ENCODE data around the gene CASP10. TPM values are rescaled to one million over a fixed set of nuclear protein-coding genes. Genes with fewer than 3 reads are reported as not detected.
A peak's percentile ranks its signal among the peaks of the same experiment; 100 is the strongest.

The CASP10 gene
- total and polyA plus RNA-seq, 2 of the 13 experiments (the other 11 are each of a cell fraction or from before 2014, with no cell fraction given), result 22.2 to 23.8 TPM

DNA sequence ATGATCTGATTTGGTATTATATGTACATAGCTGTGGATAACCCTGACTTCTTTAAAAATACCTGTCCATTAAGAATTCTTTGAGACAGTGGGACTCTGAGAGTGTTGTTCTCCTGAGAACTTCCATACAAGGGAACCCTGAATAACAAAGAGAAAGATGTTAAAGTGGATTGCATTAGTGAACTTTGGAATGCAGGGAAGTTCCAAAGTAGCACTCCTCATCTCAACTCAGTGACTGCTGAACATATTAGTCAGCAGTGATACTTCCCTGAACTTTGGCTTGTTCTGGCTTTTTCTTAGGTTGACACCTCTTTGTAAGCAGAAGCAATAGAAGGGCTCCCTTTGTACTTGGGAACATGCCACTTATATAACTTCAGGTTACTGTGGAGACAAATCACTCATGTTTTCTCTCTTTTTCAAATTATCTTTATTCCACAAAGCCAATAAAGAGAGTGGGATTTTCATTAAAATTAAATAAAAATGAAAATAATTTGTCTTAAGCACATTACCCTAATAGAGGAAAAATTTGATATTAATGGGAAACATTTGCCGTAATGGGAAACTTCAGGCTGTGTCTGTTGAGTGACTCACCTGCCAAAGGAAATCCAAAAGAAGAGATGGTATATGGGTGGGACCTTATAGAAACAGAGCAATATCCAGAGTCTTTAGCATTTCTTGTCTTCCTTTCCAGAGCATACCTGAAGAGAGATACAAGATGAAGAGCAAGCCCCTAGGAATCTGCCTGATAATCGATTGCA is 33.7 kb upstream of the CASP10 start (continued):
- TF ChIP-seq, protein P1, sequence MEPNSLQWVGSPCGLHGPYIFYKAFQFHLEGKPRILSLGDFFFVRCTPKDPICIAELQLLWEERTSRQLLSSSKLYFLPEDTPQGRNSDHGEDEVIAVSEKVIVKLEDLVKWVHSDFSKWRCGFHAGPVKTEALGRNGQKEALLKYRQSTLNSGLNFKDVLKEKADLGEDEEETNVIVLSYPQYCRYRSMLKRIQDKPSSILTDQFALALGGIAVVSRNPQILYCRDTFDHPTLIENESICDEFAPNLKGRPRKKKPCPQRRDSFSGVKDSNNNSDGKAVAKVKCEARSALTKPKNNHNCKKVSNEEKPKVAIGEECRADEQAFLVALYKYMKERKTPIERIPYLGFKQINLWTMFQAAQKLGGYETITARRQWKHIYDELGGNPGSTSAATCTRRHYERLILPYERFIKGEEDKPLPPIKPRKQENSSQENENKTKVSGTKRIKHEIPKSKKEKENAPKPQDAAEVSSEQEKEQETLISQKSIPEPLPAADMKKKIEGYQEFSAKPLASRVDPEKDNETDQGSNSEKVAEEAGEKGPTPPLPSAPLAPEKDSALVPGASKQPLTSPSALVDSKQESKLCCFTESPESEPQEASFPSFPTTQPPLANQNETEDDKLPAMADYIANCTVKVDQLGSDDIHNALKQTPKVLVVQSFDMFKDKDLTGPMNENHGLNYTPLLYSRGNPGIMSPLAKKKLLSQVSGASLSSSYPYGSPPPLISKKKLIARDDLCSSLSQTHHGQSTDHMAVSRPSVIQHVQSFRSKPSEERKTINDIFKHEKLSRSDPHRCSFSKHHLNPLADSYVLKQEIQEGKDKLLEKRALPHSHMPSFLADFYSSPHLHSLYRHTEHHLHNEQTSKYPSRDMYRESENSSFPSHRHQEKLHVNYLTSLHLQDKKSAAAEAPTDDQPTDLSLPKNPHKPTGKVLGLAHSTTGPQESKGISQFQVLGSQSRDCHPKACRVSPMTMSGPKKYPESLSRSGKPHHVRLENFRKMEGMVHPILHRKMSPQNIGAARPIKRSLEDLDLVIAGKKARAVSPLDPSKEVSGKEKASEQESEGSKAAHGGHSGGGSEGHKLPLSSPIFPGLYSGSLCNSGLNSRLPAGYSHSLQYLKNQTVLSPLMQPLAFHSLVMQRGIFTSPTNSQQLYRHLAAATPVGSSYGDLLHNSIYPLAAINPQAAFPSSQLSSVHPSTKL (CRISPR knock-in tag; IDR thresholded peaks at IDR 0.05), result peak; percentile 98
- TF ChIP-seq ZNF792 (CRISPR knock-in tag; IDR thresholded peaks at IDR 0.05), result 0 out of 2 replicates have a peak, but pooled peaks have one; percentile 27
- no peak for TF ChIP-seq POLR2AphosphoS5 (IDR thresholded peaks at IDR 0.05; ENCODE audit: low read depth, low read length)
- TF ChIP-seq NR3C1 (CRISPR knock-in tag; IDR thresholded peaks at IDR 0.05), result no peak
- TF ChIP-seq ZNF20 (CRISPR knock-in tag; IDR thresholded peaks at IDR 0.05), result no peak
- peak; percentile 74; the same call in 1 of the 2 replicates for TF ChIP-seq KDM6A (CRISPR knock-in tag; IDR thresholded peaks at IDR 0.05; ENCODE audit: low read depth)
- TF ChIP-seq SOX13 (IDR thresholded peaks at IDR 0.05), result no peak
- TF ChIP-seq SOX13 (CRISPR knock-in tag; conservative IDR thresholded peaks at IDR 0.05 in 1 of 2, IDR thresholded peaks at IDR 0.05 in 1 of 2), result peak in 1 of 2 experiments; percentile 88; a peak in 2 of 4 replicates
- TF ChIP-seq, protein P2, sequence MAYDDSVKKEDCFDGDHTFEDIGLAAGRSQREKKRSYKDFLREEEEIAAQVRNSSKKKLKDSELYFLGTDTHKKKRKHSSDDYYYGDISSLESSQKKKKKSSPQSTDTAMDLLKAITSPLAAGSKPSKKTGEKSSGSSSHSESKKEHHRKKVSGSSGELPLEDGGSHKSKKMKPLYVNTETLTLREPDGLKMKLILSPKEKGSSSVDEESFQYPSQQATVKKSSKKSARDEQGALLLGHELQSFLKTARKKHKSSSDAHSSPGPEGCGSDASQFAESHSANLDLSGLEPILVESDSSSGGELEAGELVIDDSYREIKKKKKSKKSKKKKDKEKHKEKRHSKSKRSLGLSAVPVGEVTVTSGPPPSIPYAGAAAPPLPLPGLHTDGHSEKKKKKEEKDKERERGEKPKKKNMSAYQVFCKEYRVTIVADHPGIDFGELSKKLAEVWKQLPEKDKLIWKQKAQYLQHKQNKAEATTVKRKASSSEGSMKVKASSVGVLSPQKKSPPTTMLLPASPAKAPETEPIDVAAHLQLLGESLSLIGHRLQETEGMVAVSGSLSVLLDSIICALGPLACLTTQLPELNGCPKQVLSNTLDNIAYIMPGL (CRISPR knock-in tag; IDR thresholded peaks at IDR 0.05; ENCODE audit: borderline replicate concordance in 1 of 2, low read depth in 1 of 2), result peak in 1 of 2 experiments; percentile 61; a peak in 1 of 4 replicates
- TF ChIP-seq ZNF501 (CRISPR knock-in tag; IDR thresholded peaks at IDR 0.05), result no peak
- TF ChIP-seq, protein P3, sequence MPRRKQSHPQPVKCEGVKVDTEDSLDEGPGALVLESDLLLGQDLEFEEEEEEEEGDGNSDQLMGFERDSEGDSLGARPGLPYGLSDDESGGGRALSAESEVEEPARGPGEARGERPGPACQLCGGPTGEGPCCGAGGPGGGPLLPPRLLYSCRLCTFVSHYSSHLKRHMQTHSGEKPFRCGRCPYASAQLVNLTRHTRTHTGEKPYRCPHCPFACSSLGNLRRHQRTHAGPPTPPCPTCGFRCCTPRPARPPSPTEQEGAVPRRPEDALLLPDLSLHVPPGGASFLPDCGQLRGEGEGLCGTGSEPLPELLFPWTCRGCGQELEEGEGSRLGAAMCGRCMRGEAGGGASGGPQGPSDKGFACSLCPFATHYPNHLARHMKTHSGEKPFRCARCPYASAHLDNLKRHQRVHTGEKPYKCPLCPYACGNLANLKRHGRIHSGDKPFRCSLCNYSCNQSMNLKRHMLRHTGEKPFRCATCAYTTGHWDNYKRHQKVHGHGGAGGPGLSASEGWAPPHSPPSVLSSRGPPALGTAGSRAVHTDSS (CRISPR knock-in tag; conservative IDR thresholded peaks at IDR 0.05), result no peak
- TF ChIP-seq TCF7 (IDR thresholded peaks at IDR 0.05; ENCODE audit: low read depth), result peak; percentile 52
- TF ChIP-seq ZNF383 (CRISPR knock-in tag; IDR thresholded peaks at IDR 0.05; ENCODE audit: borderline replicate concordance), result no peak
- no peak; the same call in 1 of the 2 replicates for TF ChIP-seq YEATS4 (CRISPR knock-in tag; IDR thresholded peaks at IDR 0.05; ENCODE audit: borderline replicate concordance)
- no peak for TF ChIP-seq SCMH1 (CRISPR knock-in tag; IDR thresholded peaks at IDR 0.05; ENCODE audit: borderline replicate concordance)
- TF ChIP-seq ADNP (CRISPR knock-in tag; IDR thresholded peaks at IDR 0.05), result no peak
- TF ChIP-seq ZNF335 (CRISPR knock-in tag; IDR thresholded peaks at IDR 0.05), result no peak
- peak; percentile 70 for TF ChIP-seq TBX2 (CRISPR knock-in tag; IDR thresholded peaks at IDR 0.05; ENCODE audit: borderline replicate concordance)

Data from HepG2 (cell line).